ENCODE results near the gene ELMO1.

Gene ELMO1

DNA sequence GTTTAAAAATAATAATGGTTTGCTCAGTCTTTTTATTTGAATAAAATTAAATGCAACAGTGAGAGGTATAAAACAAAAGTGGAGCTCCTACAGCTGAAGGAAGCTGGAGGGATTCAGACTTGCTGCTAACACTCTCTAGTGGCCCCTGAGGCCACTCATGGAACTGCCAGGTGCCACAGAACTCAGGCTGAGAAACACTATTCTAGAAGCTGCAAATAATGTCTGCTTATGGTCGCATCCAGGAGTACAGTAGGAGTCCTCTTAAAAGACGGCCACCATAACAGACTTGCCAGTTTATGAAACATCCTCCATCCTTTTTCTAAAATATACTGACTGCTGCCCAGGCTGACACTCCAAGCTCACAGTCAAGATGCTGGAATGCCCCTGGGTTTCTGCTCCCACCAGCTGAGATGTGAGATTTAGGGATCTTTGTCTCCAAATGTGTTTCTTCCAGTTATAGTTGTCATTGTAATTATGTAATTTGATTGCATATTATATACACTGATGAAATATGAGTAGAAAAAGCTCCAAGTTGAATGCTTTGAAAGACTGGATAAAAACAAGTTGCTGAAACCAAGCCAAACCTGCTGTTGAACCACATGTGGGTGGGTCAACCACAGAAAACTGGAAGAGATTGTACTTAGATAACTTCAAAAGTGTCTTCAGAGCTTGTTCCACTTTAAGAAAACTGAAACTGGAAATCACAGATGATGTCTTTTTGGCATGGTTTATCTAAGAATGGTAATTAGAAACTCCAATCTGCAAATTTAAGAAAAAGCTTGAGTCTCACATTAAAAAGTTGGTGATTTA, 510.7 kb downstream of the ELMO1 start:
- DNase-seq, result no peak

DNA sequence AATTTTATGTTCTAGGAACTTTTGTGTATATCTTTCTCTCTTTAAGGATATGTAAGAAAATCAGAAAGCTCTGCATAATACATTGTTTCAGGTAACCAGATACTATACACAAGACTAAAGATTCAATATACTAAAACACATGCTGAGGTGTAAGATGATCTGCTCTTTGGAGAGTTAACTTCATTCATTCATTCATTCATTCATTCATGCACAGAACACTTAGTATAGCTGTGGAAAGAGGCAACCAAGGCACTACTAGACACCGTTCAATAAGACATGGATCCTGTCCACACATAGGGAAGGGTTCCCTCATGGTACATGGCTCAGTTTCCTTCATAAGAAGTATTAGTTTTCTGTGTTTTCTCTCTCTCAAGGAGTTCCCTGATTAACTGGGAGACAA, 516.8 kb downstream of the ELMO1 start:
- no peak for DNase-seq

GRCh38 chr7:36929791-36930190, 518.9 kb downstream of the ELMO1 start:
- DNase-seq, result no peak

GRCh38 chr7:36928718-36929117, 519.9 kb downstream of the ELMO1 start:
- no peak for DNase-seq

- no peak for DNase-seq
Observed at GRCh38 chr7:36928311-36928710, 520.4 kb downstream of the ELMO1 start.

DNA sequence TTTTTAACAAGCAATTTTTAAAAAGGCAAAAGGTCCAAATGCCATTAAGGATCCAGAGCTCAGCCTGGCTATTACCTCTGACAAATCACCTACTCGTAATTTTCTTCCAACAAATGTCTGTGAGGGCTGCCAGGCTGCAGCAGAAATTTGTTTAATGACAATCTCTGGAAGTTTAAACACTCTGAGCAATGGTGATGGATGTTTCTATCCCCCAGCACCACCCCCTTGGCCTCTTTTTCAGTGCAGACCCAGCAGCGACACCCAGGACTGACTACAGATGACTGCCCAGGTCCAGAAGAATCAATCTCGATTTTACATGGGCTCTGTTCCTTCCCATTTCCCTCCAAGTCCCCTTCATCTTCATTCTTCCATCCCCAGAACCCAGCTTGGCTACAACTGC, 523.0 kb downstream of the ELMO1 start:
- DNase-seq, result no peak

DNA sequence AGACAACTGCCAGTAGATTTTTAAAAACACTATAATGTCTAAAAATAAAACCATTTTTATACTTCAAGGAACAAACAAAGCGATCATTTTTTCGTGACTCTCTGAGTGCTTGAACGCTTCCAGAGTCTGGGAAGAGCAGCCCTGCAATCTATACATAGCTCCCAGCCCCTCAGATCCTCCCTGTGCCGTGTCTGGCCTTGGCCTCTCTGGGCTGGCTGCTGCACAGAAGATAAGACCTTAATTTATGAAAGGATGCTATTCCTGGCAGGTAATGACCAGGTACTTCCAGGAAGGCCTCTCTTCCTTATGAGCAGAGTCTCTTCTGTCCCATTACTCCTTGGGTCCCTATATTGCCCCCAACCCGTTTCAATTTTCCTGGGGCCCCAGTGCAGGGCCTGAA, 523.5 kb downstream of the ELMO1 start:
- no peak for DNase-seq

- DNase-seq, result no peak
Observed at GRCh38 chr7:36923943-36924436, 524.7 kb downstream of the ELMO1 start.

DNA sequence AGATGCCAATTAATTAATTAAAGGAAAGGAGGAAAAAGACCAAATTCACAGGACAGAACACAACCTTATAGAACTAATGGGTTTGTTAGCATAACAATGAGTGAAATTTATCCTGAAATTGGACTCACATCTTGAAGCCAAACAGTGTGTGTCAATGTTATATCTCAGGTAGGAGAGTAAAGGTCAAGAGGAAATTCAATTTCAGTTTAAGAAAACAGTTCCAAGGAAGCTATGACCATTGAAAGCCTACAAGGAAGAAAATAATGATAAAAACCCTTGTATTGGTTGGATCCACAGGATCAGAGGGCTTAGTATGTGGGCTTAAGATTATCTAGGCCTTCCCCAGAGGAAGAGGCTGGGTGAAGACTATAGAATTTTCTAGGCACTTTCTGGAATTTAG, 525.5 kb downstream of the ELMO1 start:
- DNase-seq, result no peak

GRCh38 chr7:36920433-36920832, 528.2 kb downstream of the ELMO1 start:
- DNase-seq, result no peak

GRCh38 chr7:36919738-36920137, 528.9 kb downstream of the ELMO1 start:
- no peak for DNase-seq

DNA sequence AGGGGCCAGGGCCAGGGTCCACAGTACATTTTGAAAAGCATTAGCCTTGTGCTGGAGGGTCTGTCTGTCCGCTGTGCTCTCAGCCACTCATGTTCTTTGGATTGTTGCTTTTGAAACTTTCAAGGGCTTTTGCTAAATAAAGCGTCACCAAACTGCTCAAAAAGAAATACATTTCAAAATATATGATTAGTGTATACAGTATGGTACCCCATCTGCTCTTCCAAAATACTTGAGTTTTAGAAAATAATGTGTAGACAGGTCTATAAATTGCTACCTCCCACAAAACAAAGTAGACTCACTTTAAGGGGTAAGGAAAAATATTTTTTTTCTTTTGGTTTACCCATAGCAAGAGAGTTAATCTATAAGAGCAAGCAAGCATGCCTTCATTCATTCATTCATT, 530.1 kb downstream of the ELMO1 start:
- DNase-seq, result no peak

DNA sequence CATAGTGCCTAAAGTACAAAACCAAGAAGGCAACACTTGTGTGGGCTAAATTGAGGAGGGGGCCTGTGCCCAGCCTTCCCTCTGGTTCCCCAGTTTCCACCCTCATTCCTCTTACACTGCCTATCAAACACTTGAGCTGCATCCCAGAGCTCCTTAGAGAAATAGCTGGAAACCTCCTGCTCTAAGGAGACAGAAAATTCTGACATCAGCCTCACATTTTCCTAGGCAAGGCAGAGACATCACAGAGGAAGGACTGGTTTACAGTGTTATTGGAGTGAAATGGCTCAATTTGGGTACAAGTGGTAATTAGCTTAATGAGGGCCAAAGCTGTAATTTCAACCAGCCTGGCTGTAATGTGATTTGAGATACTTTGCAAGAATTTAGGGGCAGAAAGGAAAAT, 532.0 kb downstream of the ELMO1 start:
- no peak for DNase-seq

- no peak for DNase-seq
Observed at GRCh38 chr7:36916116-36916515, 532.5 kb downstream of the ELMO1 start.

DNA sequence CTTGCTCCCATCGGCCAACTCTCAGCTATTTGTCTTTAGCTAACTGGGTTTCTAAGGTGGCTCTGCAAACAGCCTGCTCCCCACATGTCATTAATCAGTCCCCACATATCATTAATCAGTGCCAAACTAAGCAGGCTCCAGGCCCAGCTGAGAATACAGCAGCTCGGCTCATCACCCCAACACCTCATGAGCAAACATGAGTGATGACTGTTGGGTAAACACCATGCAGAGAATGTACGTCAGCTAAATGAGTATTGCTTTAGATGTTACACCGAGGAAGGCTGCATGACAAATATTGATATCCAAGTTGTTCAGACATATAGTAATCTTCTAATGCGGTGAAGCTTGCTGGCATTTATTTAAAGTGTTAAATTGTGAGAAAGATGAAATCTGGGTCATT, 536.9 kb downstream of the ELMO1 start:
- DNase-seq, result no peak

DNA sequence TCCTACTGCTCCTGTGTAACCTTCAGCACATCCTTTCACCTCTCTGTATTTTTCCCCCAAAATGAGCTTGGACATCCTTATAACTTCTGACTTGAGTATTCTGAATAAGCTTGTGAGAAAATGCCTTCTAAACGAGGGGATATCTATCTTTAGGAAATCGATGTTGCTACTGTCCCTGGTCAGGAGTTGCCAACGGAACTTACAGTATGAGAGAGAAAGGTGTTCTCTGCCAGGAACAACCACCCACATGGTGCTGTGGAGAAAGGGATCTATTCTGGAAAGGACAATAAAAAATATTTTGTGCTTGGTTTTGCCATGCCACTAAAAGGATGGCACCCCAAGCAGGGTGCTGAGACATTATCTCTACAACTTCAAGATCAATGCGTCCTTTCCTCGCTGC, 537.8 kb downstream of the ELMO1 start:
- DNase-seq, result no peak

DNA sequence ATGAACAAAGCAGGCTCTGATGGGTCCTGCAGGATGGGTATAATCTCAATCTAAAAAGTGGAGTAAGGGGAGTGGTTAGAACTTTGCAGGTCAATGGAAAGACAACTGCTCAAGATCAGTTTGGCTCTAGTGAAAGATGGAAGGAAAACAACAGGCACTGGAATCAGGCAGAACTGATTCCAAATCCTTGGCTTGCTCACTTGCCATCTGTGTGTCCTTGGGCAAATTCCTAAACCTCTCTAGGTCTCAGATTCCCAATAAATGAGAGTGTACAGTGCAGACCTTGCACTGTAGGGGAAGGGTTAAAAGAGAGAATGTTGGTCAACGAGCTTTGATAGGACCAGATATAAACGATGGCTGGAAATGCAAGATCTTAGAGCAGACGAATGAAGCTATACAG, 538.3 kb downstream of the ELMO1 start:
- DNase-seq, result no peak

- no peak for DNase-seq
Observed at GRCh38 chr7:36906956-36907635, 541.6 kb downstream of the ELMO1 start.

GRCh38 chr7:36906448-36906847, 542.2 kb downstream of the ELMO1 start:
- DNase-seq, result no peak

GRCh38 chr7:36905841-36906240, 542.8 kb downstream of the ELMO1 start:
- DNase-seq, result no peak

DNA sequence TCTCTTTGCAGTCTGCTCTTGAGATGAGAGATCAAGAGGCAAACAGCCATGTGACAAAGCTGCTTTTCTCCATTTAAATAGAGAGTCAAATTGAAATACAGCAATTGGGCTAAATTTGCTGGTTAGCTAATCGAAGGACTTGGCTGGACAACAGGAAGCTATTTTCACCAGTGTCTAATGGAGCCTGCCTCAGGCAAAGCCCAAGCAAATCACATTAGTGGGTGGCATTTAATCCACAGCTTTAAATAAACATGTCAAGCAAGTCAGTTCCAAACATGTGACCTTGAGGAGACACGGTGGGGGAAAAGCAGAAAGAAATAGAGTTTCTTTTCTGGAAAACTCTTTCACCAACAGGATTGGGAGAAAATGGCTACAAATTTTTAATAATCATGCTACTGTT, 543.9 kb downstream of the ELMO1 start:
- DNase-seq, result no peak

- DNase-seq, result no peak
Observed at GRCh38 chr7:36904101-36904500, 544.6 kb downstream of the ELMO1 start.

DNA sequence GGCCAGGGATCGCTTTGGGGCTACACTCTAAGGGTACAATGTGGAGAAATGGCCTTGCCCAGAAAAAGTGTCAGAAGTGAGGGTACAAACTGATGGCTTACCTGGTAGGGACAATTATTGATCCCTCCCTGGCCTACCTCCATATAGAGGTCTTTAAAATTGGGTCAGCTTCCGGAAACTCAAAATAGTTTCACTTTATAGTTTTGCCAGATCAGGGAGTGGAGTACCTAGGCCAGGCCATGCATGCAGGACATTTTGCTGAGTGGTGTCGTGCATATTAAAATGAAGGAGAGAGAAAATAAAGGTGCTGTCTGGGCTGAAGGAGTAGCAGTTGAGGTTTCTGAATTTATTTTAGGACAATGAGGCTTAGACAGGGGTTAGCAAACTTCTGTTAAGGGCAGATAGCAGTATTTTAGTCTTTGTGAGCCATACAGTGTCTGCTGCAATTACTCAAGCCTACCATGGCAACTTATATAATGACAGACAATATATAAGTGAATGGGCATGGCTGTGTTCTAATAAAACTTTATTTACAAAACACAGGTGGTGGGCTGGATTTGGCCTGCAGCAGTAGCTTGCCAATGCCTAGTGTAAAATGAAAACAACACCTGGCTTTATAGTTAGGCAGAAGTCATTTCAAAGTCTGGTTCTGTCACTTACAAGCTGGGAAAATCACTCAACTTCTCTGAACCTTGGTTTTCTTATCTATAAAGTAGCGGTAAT, 547.5 kb downstream of the ELMO1 start:
- DNase-seq, result no peak

DNA sequence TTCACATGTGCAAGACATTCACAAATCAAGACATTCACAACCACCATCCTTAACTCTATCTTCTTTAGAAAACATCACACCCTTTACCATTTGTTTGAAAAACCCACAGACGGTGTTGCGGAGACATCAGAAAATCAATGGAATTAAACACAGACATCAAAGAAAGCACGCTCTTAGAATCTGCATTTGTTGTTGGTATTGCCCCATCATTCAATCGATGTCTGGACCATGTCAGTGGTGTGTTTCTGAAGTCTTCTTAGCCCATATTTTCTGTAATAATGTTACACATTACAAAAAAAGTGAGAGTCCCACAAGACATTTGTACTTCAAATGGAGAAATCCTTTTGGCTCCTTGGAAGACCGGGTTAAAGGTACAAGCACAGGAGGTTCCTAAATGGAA, 550.5 kb downstream of the ELMO1 start:
- no peak for DNase-seq

Data from effector CD4-positive, alpha-beta T cell (primary cell).